GM19351 (cell line): Measurements from ENCODE around the gene BBLN.

Experiments
- ATAC-seq: cut with Tn5 transposase; IDR thresholded peaks from one replicate; pipeline ENCODE4 v1.9.1; 2021; ENCODE audit warnings: mild to moderate bottlenecking, moderate library complexity; ENCODE audit not compliant: unreplicated experiment

BBLN gene

GRCh38 chr9:128211186-128211980 is 51.3 kb downstream of the BBLN start:
- ATAC-seq: no peak

- no peak for ATAC-seq
Measured at GRCh38 chr9:128211981-128212281, 51.9 kb downstream of the BBLN start.
